ENCODE data around the gene NRIP1.
"Not testable (repeated sequence)": the region's sequence is repeated elsewhere in the genome, so short reads cannot be mapped to it uniquely, and the experiment has no call there.

NRIP1 gene

GRCh38 chr21:14968029-14968428, 96.8 kb downstream of the NRIP1 start:
- no peak for DNase-seq

- no peak for DNase-seq
These were observed 100.2 kb downstream of the NRIP1 start for GRCh38 chr21:14964621-14965020.

DNA sequence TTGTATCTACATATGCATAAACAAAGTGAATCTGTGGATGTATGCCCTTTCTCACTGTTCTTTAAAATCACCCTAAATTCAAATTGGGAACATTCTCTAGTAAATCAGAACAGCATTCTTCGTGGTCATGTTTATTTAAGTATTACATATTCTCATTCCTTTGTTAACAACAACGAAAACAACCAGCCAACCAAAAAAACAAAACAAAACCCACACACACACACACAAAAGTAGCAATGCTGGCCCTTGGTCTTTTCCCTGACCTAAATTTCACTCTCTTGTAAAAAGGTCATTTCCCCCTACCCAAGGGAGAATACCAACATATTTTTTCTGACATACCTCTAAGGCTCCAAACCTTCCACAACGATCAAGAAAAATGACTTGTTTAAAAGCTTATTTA, 102.6 kb downstream of the NRIP1 start:
- no peak for DNase-seq

GRCh38 chr21:14961502-14961901, 103.3 kb downstream of the NRIP1 start:
- DNase-seq, result no peak

GRCh38 chr21:14959343-14959742, 105.5 kb downstream of the NRIP1 start:
- no peak for DNase-seq

DNA sequence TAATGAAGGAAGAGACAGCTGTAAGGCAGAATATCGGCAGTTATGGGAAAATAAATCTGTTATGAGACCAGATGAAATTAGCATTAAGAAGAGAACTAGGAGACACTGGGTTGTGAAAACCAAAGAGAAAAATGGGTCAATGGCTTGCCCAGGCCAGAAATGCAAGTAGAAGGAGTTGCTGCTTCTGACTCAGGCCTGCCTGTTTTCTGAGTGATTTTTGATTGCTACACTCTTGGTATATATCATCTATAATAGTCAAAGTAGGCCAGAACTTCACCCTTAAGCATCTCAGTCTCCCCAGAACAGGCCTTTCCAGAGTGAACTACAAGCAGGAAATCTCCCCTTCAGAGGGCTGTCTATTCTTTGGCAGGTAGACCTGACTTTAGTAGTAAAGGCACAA, 107.0 kb downstream of the NRIP1 start:
- DNase-seq, result no peak

- no peak for DNase-seq
These were observed 108.0 kb downstream of the NRIP1 start for GRCh38 chr21:14956807-14957206.

- DNase-seq, result no peak
These were observed 108.8 kb downstream of the NRIP1 start for GRCh38 chr21:14955936-14956520.

DNA sequence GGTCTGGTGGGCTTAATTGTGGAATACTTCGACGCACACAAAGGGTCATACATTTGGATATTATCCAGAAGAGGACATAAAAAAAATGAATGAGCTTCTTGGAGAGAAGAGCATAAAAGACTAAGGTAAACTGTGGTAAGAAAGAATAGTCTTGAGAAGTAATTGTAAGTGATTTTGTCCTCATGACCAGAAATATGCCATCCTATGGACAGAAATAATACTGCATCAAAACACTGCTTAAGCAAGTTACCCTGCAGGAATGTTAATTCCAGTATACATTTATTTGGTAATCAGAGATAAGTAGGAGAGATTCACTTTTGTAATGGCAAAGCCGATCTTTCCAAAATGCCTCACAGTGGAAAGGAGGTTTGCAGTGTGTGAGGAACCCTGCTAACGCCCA, 111.9 kb downstream of the NRIP1 start:
- DNase-seq, result no peak

- DNase-seq, result no peak
These were observed 115.2 kb downstream of the NRIP1 start for GRCh38 chr21:14949603-14950002.

DNA sequence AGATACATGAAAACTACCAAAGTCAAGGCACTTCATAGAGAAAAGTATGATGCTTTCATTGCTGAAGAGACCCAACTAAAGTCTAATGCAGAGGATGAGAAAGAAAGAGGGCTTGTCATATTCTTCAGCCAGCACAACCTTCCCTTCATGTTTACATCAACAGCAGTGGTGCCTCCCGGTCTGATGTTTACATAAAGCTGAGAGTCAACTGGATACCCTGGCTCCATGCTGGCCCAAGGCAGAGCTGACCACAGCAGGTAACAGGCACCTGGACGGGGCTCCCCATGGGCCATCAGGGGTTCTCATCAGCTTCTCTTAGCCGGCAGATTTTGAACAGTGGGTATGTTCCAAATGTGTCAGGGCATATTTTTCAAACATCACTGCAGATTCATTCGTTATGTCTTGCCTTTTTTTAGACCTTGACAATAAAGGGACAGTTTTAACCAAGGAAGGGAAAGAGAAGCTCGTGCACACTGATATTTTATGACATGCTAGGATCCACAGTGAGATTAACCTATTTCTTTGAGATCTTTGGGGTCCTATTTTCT, 117.1 kb downstream of the NRIP1 start:
- DNase-seq, result no peak

- DNase-seq, result no peak
These were observed 119.6 kb downstream of the NRIP1 start for GRCh38 chr21:14945176-14945575.

DNA sequence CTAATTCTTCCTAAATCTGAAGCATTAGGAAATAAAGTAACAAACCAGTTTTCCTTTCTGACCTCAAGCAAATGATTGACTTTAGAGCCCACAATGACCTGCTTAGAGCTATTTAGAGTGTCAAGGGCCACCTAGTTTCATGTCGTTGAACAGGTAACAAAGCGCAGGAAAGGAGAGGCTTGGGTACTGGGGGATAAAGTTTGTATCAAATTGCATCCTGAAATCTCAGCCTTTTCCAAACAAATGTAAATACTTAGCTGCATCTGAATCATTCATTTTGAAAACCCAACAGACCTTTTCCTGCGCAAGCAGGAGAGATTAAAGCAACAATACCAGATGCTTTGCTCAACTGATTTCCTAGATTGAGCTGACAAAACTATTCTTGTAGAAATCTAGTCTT, 121.2 kb downstream of the NRIP1 start:
- DNase-seq, result no peak

DNA sequence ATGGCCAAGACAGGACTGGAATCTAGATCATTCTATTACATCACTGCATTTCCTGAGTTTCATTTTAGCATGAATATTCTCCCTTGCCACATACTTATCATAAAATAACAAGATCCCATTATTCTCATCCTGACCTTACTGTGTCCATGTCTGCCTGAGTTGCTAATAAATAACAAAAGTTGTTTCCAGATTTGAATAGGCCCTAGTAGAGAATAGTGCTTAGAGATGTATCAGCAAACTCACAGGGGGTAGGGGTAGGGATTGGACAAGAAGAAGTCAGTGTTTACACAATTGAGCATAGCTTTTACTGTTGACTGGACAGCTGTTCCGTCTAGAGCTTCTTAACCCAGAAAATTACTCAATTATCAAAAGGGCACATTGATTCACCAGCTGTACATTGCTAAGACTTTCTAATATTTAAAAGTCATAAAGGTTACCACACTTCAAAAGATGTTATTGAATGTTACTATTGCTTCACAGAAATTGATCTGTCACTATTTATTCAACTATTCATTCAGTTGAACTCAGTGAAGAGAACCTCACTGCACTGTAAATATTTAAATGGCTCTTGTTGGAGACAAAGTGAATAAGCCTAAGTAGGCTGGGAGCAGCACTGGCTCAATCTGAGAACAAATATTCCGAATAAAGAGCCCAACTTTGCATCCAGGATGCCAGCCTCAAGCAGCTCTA, 121.9 kb downstream of the NRIP1 start:
- no peak for DNase-seq

- not testable (repeated sequence) for DNase-seq
These were observed 137.5 kb downstream of the NRIP1 start for GRCh38 chr21:14927324-14927723.

GRCh38 chr21:14926186-14926585, 138.6 kb downstream of the NRIP1 start:
- no peak for DNase-seq

DNA sequence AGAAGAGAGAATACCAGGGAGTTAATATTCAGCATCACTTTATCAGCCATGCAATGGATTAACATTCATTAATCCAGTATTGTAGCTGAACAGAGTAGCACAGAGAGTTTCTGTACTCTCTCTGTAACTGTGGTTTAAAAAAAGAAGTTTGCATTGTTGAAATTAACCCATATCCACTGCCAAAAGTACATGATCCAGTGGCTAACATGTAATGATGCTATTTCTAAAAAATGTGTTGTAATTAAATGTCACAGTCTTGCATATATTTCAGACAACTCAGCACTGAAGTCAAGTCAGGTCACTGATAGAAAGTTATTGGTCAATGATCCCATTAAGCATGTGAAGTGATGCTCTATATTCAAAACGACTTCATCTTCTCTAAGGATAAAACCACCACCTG, 141.3 kb downstream of the NRIP1 start:
- DNase-seq, result no peak

DNA sequence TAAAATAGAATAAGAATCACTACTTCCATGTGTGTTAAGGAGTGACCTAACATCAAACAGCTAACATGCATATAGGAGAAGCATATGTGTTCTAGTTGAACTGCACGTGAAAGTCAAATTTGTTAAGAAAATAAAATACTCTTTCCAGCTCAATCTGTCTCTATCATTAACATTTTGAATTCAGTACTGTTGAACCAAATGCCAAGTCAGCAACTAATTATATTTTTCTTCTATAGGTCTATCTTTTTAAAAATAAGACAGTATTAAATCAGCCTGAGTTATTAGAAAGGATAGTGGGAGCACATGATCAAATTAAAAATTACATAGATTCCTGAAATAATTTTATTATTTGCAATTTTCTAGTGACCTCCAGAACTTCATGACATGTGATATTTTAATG, 141.8 kb downstream of the NRIP1 start:
- DNase-seq, result no peak

GRCh38 chr21:14918527-14918926, 146.3 kb downstream of the NRIP1 start:
- DNase-seq, result no peak

- DNase-seq, result no peak
These were observed 147.0 kb downstream of the NRIP1 start for GRCh38 chr21:14917762-14918161.

DNA sequence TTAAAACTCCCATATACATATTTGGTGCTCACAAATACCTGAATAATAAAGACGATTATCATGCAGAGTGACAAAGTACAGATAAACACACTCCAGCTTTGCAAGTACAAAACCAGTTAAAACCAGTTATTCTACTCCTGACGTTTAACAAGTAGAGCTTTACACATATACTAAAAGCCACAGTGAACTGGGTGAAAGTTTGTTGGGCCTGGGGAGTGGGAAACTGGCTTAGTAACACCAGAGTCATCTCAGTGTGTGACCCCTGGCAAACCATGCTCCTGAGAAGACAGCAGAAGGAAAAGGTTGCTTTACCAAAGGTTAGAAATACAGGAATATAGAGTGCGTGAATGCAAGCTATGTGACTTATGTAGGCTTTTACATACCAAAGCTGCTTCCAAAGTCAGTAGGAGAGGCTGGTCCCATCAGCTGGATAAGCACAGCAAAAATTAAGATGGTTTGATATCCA, 148.1 kb downstream of the NRIP1 start:
- DNase-seq, result no peak

GRCh38 chr21:14913638-14914037, 151.2 kb downstream of the NRIP1 start:
- DNase-seq, result no peak

GRCh38 chr21:14911351-14911750, 153.4 kb downstream of the NRIP1 start:
- DNase-seq, result no peak

All from MV-4-11 (cell line).